ENCODE measurements around the gene TMEM54. TPM values are rescaled to one million over a fixed set of nuclear protein-coding genes. Genes with fewer than 3 reads are reported as not detected.

The TMEM54 gene
- total and polyA plus RNA-seq, 7 donors: 47.4 to 799 (median 135) TPM

GRCh38 chr1:32881291-32881690 lies 19.9 kb downstream of the TMEM54 start:
- H3K27ac ChIP-seq: no peak overlapping the region
- H3K27me3 ChIP-seq: peaks cover 9 to 24% (median 21%) of the 10 kb centered on the region in 3 donors
- DNase-seq: no peak
- TF ChIP-seq POLR2AphosphoS5 (IDR thresholded peaks at IDR 0.05) (no peak), POLR2A (IDR thresholded peaks at IDR 0.05) (no peak), EP300 (IDR thresholded peaks at IDR 0.05) (no peak), CTCF (IDR thresholded peaks at IDR 0.05) (no peak)
- intact Hi-C loops (cut with DNase I): no loop called here
- no peaks in the 10 kb centered on the region for H3K36me3 ChIP-seq
- WGBS, 2 donors: 71 to 81% methylated on average over 5 of the region's 5 CpGs
- H3K4me3 ChIP-seq: no peak overlapping the region
- H3K9me3 ChIP-seq: no peaks in the 10 kb centered on the region
- H3K4me1 ChIP-seq: peaks cover 0 to 21% (median 13%) of the 10 kb centered on the region in 4 donors

- DNase-seq: no peak
These were observed 22.6 kb downstream of the TMEM54 start for GRCh38 chr1:32878637-32879041.

GRCh38 chr1:32878183-32878582 lies 23.0 kb downstream of the TMEM54 start:
- Histone ChIP-seq H3K36me3 (no peaks in the 10 kb centered on the region), H3K4me3 (no peak overlapping the region), H3K9me3 (no peaks in the 10 kb centered on the region), H3K27ac (no peak overlapping the region), H3K4me1 (peaks cover 0 to 17% (median 9%) of the 10 kb centered on the region in 4 donors), H3K27me3 (no peaks in the 10 kb centered on the region)
- intact Hi-C loops (cut with DNase I): no loop called here
- DNase-seq: no peak
- WGBS, 2 donors: 70 to 80% methylated on average over 6 of the region's 6 CpGs
- TF ChIP-seq POLR2AphosphoS5 (IDR thresholded peaks at IDR 0.05) (no peak), POLR2A (IDR thresholded peaks at IDR 0.05) (no peak), EP300 (IDR thresholded peaks at IDR 0.05) (no peak), CTCF (IDR thresholded peaks at IDR 0.05) (no peak)

More at GRCh38 chr1:32878637-32879041, 22.6 kb downstream of the TMEM54 start:
- intact Hi-C loops (cut with DNase I): no loop called here
- no peaks in the 10 kb centered on the region for H3K36me3 ChIP-seq
- 82 to 84% methylated on average over 5 of the region's 5 CpGs for WGBS, 2 donors
- H3K4me3 ChIP-seq: no peak overlapping the region
- H3K4me1 ChIP-seq: peaks cover 0 to 17% (median 9%) of the 10 kb centered on the region in 4 donors
- H3K9me3 ChIP-seq: no peaks in the 10 kb centered on the region
- TF ChIP-seq CTCF (IDR thresholded peaks at IDR 0.05) (no peak), EP300 (IDR thresholded peaks at IDR 0.05) (no peak), POLR2A (IDR thresholded peaks at IDR 0.05) (no peak), POLR2AphosphoS5 (IDR thresholded peaks at IDR 0.05) (no peak)
- H3K27me3 ChIP-seq: no peaks in the 10 kb centered on the region
- no peak overlapping the region for H3K27ac ChIP-seq

GRCh38 chr1:32877211-32878110 lies 23.7 kb downstream of the TMEM54 start:
- no peaks in the 10 kb centered on the region for H3K9me3 ChIP-seq
- peak; percentile 41 for DNase-seq
- H3K27ac ChIP-seq: no peak overlapping the region
- no peak for TF ChIP-seq POLR2AphosphoS5 (IDR thresholded peaks at IDR 0.05)
- no peak for TF ChIP-seq EP300 (IDR thresholded peaks at IDR 0.05)
- 54 to 77% methylated on average over 13 of the region's 13 CpGs for WGBS, 2 donors
- intact Hi-C loops (cut with DNase I): no loop called here
- H3K27me3 ChIP-seq: no peaks in the 10 kb centered on the region
- H3K4me3 ChIP-seq: no peak overlapping the region
- H3K4me1 ChIP-seq: peaks cover 0 to 22% (median 9%) of the 10 kb centered on the region in 4 donors
- no peaks in the 10 kb centered on the region for H3K36me3 ChIP-seq

GRCh38 chr1:32876341-32877210 lies 24.6 kb downstream of the TMEM54 start:
- intact Hi-C loops (cut with DNase I): no loop called here
- WGBS, 2 donors: 22 to 35% methylated on average over 16 of the region's 16 CpGs
- TF ChIP-seq CTCF (IDR thresholded peaks at IDR 0.05): peak in 3 of 4 experiments; percentile 68 to 70 (median 69)
- TF ChIP-seq POLR2AphosphoS5 (IDR thresholded peaks at IDR 0.05): no peak
- no peak for DNase-seq
- no peaks in the 10 kb centered on the region for H3K27me3 ChIP-seq
- no peaks in the 10 kb centered on the region for H3K9me3 ChIP-seq
- H3K4me1 ChIP-seq: peaks cover 0 to 18% (median 2%) of the 10 kb centered on the region in 4 donors
- H3K27ac ChIP-seq: no peak overlapping the region
- H3K4me3 ChIP-seq: no peak overlapping the region
- H3K36me3 ChIP-seq: no peaks in the 10 kb centered on the region

Data from sigmoid colon (tissue), 7 donors.